ENCODE measurements around the gene BCL2L2.

The BCL2L2 gene

DNA sequence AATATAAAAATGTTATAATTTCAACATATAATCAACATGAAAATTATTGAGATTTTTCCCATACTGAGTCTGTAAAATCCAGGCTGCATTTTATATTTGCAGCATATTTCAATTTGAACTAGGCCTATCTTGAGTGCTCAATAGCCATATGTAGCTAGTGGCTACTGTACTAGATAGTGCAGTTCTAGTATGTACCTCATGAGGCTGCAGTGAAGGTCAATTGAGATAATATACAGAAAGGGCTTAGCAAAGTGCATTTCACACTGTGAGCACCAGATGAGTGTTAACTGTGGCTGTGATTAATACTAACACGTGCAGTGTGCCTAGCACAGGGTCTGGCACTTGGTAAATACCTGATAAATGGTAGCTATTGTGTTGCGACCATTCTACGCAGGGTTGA is 51.4 kb downstream of the BCL2L2 start:
- Histone ChIP-seq H3K9ac (ENCODE audit: low read length) (no peak overlapping the region), H3K4me1 (ENCODE audit: insufficient read depth, low read length, severe bottlenecking) (no peaks in the 10 kb centered on the region), H2AFZ (ENCODE audit: low read length) (no peak overlapping the region), H3F3A (ENCODE audit: insufficient read depth, low read length) (no peaks in the 10 kb centered on the region), H3K36me3 (ENCODE audit: insufficient read depth, low read length) (no peaks in the 10 kb centered on the region), H3K79me2 (ENCODE audit: insufficient read depth, low read length) (no peaks in the 10 kb centered on the region), H3K27ac (ENCODE audit: low read depth, low read length, poor library complexity, severe bottlenecking) (no peak overlapping the region), H3K4me2 (ENCODE audit: low read length) (no peak overlapping the region), H3K27me3 (ENCODE audit: insufficient read depth, low read length) (peaks cover 5% of the 10 kb centered on the region; the same call in 1 of the 2 replicates), H3K9me2 (ENCODE audit: low read depth, low read length) (no peaks in the 10 kb centered on the region), H3K4me3 (ENCODE audit: low read depth, low read length, poor library complexity, severe bottlenecking) (no peak overlapping the region), H3K9me3 (ENCODE audit: low read length) (no peaks in the 10 kb centered on the region), H4K20me1 (ENCODE audit: insufficient read depth, low read length) (no peaks in the 10 kb centered on the region)
- TF ChIP-seq EZH2 (IDR thresholded peaks at IDR 0.05; ENCODE audit: borderline replicate concordance, low read length) = no peak
- TF ChIP-seq, protein P1, sequence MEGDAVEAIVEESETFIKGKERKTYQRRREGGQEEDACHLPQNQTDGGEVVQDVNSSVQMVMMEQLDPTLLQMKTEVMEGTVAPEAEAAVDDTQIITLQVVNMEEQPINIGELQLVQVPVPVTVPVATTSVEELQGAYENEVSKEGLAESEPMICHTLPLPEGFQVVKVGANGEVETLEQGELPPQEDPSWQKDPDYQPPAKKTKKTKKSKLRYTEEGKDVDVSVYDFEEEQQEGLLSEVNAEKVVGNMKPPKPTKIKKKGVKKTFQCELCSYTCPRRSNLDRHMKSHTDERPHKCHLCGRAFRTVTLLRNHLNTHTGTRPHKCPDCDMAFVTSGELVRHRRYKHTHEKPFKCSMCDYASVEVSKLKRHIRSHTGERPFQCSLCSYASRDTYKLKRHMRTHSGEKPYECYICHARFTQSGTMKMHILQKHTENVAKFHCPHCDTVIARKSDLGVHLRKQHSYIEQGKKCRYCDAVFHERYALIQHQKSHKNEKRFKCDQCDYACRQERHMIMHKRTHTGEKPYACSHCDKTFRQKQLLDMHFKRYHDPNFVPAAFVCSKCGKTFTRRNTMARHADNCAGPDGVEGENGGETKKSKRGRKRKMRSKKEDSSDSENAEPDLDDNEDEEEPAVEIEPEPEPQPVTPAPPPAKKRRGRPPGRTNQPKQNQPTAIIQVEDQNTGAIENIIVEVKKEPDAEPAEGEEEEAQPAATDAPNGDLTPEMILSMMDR (IDR thresholded peaks at IDR 0.05; ENCODE audit: low read length) = no peak

DNA sequence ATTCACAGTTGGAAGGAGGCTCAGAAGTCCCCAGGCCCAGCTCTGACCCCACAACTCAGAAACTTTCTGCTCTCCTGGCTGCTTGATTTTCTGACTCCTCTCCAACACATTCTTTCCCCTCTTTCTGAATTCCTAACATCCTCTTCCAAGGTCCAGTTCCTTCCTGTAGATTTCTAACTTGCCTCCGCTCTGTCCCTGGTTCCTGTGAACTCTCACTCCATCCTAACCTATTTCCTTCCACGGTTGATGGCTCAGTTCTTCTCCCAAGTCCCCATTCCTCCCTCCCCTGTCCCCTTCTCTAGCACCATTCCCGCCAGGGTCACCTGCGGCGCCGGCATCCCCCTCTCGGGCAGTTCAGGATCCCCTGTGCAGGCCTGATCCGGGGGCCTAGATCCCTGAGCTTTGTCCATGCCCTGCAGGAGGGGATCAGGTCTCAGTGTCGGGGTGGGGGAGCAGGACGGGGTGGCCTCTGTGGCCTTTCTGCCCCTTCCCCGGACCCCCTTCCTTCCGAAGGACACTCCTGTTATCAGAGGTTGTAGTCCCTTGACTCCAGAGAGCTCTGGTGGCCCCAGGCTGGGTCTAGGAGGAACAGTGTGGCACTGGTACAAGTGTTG is 52.0 kb downstream of the BCL2L2 start:
- H3K9ac ChIP-seq (ENCODE audit: low read length) = no peak overlapping the region
- peaks cover 5% of the 10 kb centered on the region; the same call in 1 of the 2 replicates for H3K27me3 ChIP-seq (ENCODE audit: insufficient read depth, low read length)
- no peaks in the 10 kb centered on the region for H3K79me2 ChIP-seq (ENCODE audit: insufficient read depth, low read length)
- TF ChIP-seq, protein P1 (IDR thresholded peaks at IDR 0.05; ENCODE audit: low read length) = no peak
- no peak for TF ChIP-seq EZH2 (IDR thresholded peaks at IDR 0.05; ENCODE audit: borderline replicate concordance, low read length)
- H3K9me3 ChIP-seq (ENCODE audit: low read length) = no peaks in the 10 kb centered on the region
- no peaks in the 10 kb centered on the region for H4K20me1 ChIP-seq (ENCODE audit: insufficient read depth, low read length)
- H3K4me2 ChIP-seq (ENCODE audit: low read length) = no peak overlapping the region
- no peak overlapping the region for H2AFZ ChIP-seq (ENCODE audit: low read length)
- H3K36me3 ChIP-seq (ENCODE audit: insufficient read depth, low read length) = no peaks in the 10 kb centered on the region
- no peaks in the 10 kb centered on the region for H3K4me1 ChIP-seq (ENCODE audit: insufficient read depth, low read length, severe bottlenecking)
- no peak overlapping the region for H3K27ac ChIP-seq (ENCODE audit: low read depth, low read length, poor library complexity, severe bottlenecking)
- H3F3A ChIP-seq (ENCODE audit: insufficient read depth, low read length) = no peaks in the 10 kb centered on the region
- no peak overlapping the region for H3K4me3 ChIP-seq (ENCODE audit: low read depth, low read length, poor library complexity, severe bottlenecking)
- no peaks in the 10 kb centered on the region for H3K9me2 ChIP-seq (ENCODE audit: low read depth, low read length)

DNA sequence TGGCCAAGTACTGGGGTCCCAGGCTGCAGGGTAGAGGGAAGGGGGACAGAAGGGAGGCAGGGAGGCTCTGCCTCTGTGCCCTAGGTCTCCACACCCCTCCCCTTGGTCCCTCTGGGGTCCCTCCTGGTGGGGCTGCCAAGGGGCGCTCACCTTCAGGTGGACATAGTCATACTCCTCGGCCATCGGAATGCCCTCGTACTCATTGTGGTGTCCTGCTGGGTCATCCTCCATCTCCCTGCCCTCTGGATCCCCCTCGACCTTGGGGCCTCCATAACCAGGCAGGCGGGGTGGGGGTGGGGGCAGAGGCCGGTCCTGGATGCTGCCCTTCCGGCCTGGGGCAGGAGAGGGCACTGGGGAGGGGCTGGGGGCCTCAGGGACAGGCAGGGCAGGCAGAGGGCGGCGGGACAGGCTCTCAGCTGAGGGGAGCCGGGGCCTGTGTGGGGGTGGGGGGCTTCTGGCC is 52.6 kb downstream of the BCL2L2 start:
- Histone ChIP-seq H3K36me3 (ENCODE audit: insufficient read depth, low read length) (no peaks in the 10 kb centered on the region), H3K79me2 (ENCODE audit: insufficient read depth, low read length) (no peaks in the 10 kb centered on the region), H3K4me1 (ENCODE audit: insufficient read depth, low read length, severe bottlenecking) (no peaks in the 10 kb centered on the region), H4K20me1 (ENCODE audit: insufficient read depth, low read length) (no peaks in the 10 kb centered on the region), H3K27me3 (ENCODE audit: insufficient read depth, low read length) (peaks cover 5% of the 10 kb centered on the region; the same call in 1 of the 2 replicates), H3F3A (ENCODE audit: insufficient read depth, low read length) (no peaks in the 10 kb centered on the region), H3K27ac (ENCODE audit: low read depth, low read length, poor library complexity, severe bottlenecking) (no peak overlapping the region), H3K4me3 (ENCODE audit: low read depth, low read length, poor library complexity, severe bottlenecking) (no peak overlapping the region), H3K9me2 (ENCODE audit: low read depth, low read length) (no peaks in the 10 kb centered on the region), H3K9ac (ENCODE audit: low read length) (no peak overlapping the region), H2AFZ (ENCODE audit: low read length) (no peak overlapping the region), H3K9me3 (ENCODE audit: low read length) (no peaks in the 10 kb centered on the region), H3K4me2 (ENCODE audit: low read length) (no peak overlapping the region)
- no peak for TF ChIP-seq EZH2 (IDR thresholded peaks at IDR 0.05; ENCODE audit: borderline replicate concordance, low read length)
- TF ChIP-seq, protein P1 (IDR thresholded peaks at IDR 0.05; ENCODE audit: low read length) = no peak
